ENCODE results near the gene RAG1.

DNA sequence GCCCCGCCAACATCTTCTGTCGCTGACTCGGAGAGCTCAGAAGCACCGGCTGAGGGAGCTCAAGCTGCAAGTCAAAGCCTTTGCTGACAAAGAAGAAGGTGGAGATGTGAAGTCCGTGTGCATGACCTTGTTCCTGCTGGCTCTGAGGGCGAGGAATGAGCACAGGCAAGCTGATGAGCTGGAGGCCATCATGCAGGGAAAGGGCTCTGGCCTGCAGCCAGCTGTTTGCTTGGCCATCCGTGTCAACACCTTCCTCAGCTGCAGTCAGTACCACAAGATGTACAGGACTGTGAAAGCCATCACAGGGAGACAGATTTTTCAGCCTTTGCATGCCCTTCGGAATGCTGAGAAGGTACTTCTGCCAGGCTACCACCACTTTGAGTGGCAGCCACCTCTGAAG lies 6.7 kb downstream of the RAG1 start:
- TF ChIP-seq EP300 (IDR thresholded peaks at IDR 0.05; ENCODE audit: low read length) (no peak), HNRNPH1 (optimal IDR thresholded peaks at IDR 0.05; ENCODE audit: low read depth, low read length) (no peak), ZNF12 (CRISPR knock-in tag; IDR thresholded peaks at IDR 0.05) (no peak), ZNF274 (IDR thresholded peaks at IDR 0.05; ENCODE audit: borderline replicate concordance, low read depth, low read length) (no peak)

Measured in K562 (cell line).